ENCODE results near the gene PDE2A.

- TF ChIP-seq GATA3 (IDR thresholded peaks at IDR 0.05; ENCODE audit: low read depth, low read length) (no peak), GATA2 (IDR thresholded peaks at IDR 0.05; ENCODE audit: low read depth, low read length) (no peak)
These were observed 11.6 kb upstream of the PDE2A start for GRCh38 chr11:72685560-72686480.
